ENCODE data around the gene MAGI3.
"Not testable (repeated sequence)": the region's sequence is repeated elsewhere in the genome, so short reads cannot be mapped to it uniquely, and the experiment has no call there.

Gene MAGI3

GRCh38 chr1:113519556-113519955 lies 129.2 kb downstream of the MAGI3 start:
- no peak for DNase-seq

GRCh38 chr1:113530021-113530420 lies 139.7 kb downstream of the MAGI3 start:
- DNase-seq = no peak

GRCh38 chr1:113531321-113531720 lies 141.0 kb downstream of the MAGI3 start:
- DNase-seq = no peak

- DNase-seq = no peak
Measured at GRCh38 chr1:113533061-113533460, 142.7 kb downstream of the MAGI3 start.

GRCh38 chr1:113534130-113534817 lies 144.0 kb downstream of the MAGI3 start:
- DNase-seq = no peak

GRCh38 chr1:113534875-113535274 lies 144.6 kb downstream of the MAGI3 start:
- no peak for DNase-seq

GRCh38 chr1:113536182-113536780 lies 146.0 kb downstream of the MAGI3 start:
- no peak for DNase-seq

GRCh38 chr1:113538225-113538624 lies 147.9 kb downstream of the MAGI3 start:
- DNase-seq = no peak

- no peak for DNase-seq
Measured at GRCh38 chr1:113540335-113540734, 150.0 kb downstream of the MAGI3 start.

- no peak for DNase-seq
Measured at GRCh38 chr1:113541106-113541505, 150.8 kb downstream of the MAGI3 start.

- no peak for DNase-seq
Measured at GRCh38 chr1:113542221-113542701, 151.9 kb downstream of the MAGI3 start.

- DNase-seq = no peak
Measured at GRCh38 chr1:113543110-113543509, 152.8 kb downstream of the MAGI3 start.

- DNase-seq = no peak
Measured at GRCh38 chr1:113545210-113545609, 154.9 kb downstream of the MAGI3 start.

- no peak for DNase-seq
Measured at GRCh38 chr1:113545626-113546025, 155.3 kb downstream of the MAGI3 start.

- DNase-seq = no peak
Measured at GRCh38 chr1:113551728-113552127, 161.4 kb downstream of the MAGI3 start.

- no peak for DNase-seq
Measured at GRCh38 chr1:113552244-113552643, 161.9 kb downstream of the MAGI3 start.

GRCh38 chr1:113557187-113557586 lies 166.9 kb downstream of the MAGI3 start:
- DNase-seq = no peak

- no peak for DNase-seq
Measured at GRCh38 chr1:113565621-113566020, 175.3 kb downstream of the MAGI3 start.

GRCh38 chr1:113567427-113567826 lies 177.1 kb downstream of the MAGI3 start:
- DNase-seq = no peak

GRCh38 chr1:113575744-113576260 lies 185.5 kb downstream of the MAGI3 start:
- DNase-seq = not testable (repeated sequence)

GRCh38 chr1:113576271-113576670 lies 186.0 kb downstream of the MAGI3 start:
- DNase-seq = no peak

- DNase-seq = no peak
Measured at GRCh38 chr1:113579256-113580018, 189.1 kb downstream of the MAGI3 start.

- no peak for DNase-seq
Measured at GRCh38 chr1:113581323-113581722, 191.0 kb downstream of the MAGI3 start.

GRCh38 chr1:113582084-113582483 lies 191.8 kb downstream of the MAGI3 start:
- DNase-seq = no peak

All from CD4-positive, alpha-beta T cell treated with Interleukin-4 for 4 hours (primary cell).